HL-60/S4 treated with phorbol 12-myristate 13-acetate at 8.2 ng/mL for 4 days and 3 days (cell line): ENCODE measurements around the gene IMPG1.
"Not testable (repeated sequence)": the region's sequence is repeated elsewhere in the genome, so short reads cannot be mapped to it uniquely, and the experiment has no call there.

ENCODE experiments used
- in situ Hi-C: fragments of 300-500 bp; cut with MboI; formaldehyde crosslinking; loops from 2 replicates; pipeline ENCODE4 v1.15.0; 2022; ENCODE audit warnings: low sequenced_read_pairs

Gene IMPG1

GRCh38 chr6:75947935-75948334 is 124.5 kb downstream of the IMPG1 start:
- in situ Hi-C loops = no loop called here

- in situ Hi-C loops = no loop called here
Measured at GRCh38 chr6:75946146-75946831, 126.2 kb downstream of the IMPG1 start.

DNA sequence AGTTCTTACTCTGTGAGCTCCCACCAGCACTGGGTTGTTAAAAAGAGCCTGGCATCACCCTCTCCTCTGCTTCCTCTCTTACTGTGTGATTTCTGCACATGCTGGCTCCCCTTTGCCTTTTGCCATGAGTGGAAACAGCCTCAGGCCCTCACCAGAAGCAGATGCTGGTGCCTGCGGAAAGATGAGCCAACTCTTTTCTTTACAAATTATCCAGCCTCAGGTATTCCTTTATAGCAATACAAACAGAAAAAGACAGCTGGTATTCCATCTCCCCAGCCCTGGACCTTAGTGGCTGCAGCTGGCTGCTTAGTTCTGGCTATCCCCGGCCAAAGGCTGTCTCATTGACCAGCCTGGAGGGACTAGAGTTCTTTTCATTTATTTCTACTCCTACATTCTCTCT is 129.1 kb downstream of the IMPG1 start:
- in situ Hi-C loops = no loop called here

DNA sequence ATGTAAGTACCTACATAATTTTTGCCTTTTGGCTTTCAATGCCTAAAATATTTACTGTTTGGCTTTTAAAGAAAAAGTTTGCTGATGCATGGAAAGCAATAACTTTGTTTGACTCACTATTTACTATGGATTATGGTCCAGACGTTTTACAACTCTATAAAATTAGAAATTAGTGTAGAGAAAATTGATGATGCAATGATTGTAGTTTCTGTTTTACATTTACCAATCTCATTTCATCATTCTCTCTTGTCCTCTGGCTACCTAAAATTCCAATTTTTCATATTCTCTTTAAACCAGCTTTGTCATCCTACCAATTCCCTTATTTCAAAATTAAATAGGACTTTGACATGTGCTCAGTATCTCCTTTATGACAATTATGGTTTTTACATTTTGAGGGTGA is 131.0 kb downstream of the IMPG1 start:
- in situ Hi-C loops = no loop called here

DNA sequence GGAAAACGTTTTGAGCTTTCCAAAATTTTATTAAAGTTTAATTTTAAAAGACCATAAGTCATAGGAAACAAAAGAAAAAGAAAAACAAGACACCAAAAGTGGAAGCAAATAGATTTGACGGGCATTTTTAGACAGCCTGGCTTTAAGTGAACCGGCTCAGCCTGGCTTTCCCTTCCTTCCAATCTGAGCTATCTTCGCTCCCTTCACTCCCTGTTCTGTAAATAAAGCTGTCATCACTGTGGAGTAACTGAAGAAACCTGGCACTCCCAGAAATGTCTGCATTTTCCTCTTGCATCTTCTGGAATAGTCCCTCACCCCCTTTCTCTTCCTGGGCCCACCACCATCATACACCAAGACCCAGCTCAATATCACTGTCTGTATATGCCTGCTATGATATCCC is 131.9 kb downstream of the IMPG1 start:
- in situ Hi-C loops = no loop called here

- in situ Hi-C loops = no loop called here
Measured at GRCh38 chr6:75937846-75938245, 134.6 kb downstream of the IMPG1 start.

DNA sequence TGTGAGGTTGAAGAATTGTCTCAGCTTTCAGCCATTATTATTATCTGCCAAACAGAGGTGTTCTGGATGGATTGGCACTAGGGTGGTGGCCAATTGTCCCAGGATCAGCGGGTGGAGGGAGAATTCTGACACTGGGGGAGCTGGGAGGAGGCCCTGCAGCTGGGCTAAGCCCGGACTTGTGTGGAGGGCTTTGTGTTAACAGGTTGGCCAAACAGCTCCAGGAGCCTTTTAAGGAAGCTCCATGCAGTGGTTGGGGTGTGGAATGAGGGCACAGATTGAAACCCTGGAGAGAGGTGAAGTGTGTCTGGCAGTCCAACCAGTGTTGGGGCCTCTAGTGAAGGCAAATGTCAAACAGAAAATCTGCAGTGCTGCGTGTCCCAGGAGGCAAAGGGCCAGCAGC is 135.8 kb downstream of the IMPG1 start:
- in situ Hi-C loops = no loop called here

DNA sequence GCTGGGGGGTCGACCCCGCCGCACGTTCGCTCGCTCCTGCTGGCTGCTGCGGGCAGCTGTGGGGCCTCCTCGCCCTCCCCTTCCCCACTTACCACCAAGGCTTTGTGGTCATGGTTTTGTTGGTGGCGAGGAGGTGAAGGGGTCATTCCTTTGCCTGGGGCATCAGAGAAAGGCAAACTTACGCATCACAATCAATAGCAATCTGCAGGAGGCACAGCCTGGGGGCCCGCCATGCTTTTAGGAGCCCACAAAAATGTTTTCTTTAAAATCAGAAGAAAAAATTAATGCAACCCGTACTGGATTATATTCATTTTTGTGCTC is 137.0 kb downstream of the IMPG1 start:
- in situ Hi-C loops = no loop called here

DNA sequence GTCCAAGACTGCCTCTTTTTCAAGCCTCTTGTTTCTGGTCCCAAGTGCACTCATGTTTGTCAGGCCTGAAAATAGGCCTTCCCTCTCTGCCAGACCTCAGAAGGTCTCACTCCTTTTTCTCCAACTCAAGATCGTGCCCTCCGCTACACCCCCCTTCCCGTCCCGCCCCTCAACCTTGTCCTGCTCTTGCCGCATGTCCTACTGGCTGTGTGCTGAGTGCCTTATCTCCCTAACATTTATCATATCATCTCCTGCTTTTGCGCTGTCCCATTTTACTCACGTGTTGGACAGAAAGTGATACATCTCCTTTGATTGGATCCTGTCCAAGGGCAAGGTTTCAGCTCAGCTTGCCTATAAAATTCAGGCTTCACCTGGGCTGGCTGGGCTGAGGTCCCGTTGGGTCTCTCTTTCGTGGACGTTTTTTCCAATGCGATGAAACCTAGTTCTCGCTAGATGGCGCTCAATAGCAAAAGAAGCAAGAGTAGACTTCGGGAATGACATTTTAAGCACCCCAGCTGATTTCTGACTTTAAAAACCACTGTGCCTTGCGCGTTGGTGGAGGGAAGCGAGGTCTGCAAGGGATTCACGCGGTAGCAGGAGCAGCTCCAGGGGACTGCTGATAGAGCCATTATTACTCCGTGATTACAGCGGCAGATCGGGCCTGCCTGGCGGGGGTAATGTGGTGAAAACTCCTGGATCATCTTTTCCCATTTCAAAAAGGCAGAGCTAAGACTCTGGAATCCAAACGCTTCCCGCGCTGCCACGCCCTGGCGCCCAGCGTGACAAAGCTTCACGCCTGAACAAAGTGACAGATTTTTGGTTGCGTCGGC is 137.6 kb downstream of the IMPG1 start:
- in situ Hi-C loops = no loop called here

DNA sequence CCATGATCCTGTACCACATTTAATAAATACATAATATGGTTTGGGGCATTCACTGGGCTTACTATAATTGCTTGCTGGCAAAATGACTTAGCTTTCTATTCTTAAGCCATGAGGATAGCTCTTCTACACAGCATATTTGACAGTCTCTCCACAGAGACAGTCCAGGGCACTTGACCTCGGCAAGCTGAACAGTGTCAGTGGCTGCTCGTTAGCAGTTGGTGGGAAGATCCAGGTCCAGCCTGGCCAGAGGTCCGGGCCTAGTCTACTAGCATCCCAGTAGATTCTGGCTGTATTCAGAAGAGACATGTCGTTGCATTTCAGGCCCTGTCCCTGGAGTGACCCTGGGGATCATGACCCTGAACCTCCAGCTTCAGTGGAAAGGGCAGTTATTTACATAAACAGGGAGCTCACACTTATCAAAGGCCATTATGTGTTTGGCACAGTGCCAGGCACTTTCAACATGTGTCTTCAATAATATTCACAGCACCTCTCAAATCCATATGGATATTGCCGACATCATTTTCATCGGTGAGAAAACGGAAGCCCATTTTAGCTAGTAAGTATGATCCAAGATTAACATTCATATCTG is 139.0 kb downstream of the IMPG1 start:
- in situ Hi-C loops = no loop called here

DNA sequence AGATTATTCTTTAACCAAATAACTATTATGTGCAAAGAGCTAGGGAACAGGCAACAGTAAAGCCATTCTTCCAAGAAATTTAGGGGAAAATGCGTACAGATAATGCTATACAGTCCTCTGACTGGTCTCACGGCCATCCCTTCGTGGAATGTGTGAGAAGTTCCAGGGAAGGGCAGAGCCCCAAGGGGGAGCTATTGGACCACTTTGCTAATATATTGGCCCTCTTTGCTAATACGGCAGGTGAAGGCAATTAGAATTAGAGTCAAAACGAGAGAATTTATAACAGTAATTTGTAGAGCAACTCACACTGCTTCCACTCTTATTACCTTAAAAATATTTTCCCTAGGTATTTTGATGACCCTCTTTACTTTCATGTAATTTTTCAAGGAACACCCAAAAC is 140.4 kb downstream of the IMPG1 start:
- in situ Hi-C loops = no loop called here

GRCh38 chr6:75931011-75931680 is 141.3 kb downstream of the IMPG1 start:
- in situ Hi-C loops = no loop called here

DNA sequence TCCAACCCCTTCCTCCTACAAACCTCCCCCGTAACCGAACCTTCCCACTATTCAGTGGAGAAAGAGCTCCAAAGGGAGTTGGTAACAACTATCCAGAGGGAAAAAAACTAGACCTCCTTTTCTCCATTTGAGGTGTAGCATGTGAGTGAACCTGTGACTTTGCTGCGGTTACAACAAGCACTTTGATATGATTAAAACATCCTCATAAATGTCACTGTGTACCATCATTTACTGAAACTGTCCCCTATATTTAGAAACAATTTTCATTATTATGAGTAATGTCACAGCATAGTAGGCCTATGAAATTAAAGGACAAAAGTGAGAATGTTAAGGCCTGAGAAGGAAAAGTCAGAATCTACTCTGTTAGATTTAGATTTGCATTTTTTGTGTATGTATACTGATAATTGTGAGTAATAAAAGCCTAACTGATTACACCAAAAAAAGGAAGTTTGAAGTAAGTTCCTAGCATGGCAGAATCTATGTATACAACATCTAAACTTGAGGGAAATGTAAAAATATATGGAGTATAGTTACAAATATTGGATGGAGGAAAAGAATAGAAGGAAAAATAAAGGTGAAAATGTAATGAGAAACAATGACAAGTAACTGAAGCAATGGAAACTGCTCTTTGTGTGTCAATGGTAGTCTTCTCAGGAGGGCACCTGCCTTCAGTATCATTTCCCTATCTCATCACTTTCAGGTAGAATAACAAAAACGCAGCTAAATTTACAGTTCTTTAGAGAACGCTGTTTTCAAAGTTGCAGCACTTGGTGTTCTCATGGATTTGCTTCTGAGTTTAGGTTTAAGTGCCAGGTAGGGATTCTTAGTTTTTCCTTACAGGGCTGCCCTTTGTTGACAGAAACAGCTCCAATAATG is 145.9 kb downstream of the IMPG1 start:
- in situ Hi-C loops = no loop called here

GRCh38 chr6:75922226-75922625 is 150.2 kb downstream of the IMPG1 start:
- in situ Hi-C loops = no loop called here

DNA sequence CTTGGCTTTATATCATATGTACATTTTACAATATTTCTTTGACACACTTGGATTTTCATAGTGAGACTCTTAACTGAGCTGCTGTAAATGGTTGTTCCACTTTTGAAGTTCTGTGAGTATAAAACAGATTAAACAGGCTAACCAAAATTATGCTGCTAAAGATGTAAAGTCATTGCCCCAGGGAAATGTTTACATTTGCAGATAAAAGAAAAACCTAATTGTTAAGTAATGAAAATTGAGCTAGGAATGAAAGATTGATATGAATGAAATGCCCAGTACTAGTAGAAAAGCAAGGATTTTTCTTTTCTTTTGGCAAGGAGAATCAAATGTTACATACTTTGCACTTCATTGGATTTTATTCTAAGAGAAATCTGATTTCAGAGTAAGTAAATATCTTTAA is 159.4 kb downstream of the IMPG1 start:
- in situ Hi-C loops = no loop called here

GRCh38 chr6:75907444-75907843 is 165.0 kb downstream of the IMPG1 start:
- in situ Hi-C loops = no loop called here

DNA sequence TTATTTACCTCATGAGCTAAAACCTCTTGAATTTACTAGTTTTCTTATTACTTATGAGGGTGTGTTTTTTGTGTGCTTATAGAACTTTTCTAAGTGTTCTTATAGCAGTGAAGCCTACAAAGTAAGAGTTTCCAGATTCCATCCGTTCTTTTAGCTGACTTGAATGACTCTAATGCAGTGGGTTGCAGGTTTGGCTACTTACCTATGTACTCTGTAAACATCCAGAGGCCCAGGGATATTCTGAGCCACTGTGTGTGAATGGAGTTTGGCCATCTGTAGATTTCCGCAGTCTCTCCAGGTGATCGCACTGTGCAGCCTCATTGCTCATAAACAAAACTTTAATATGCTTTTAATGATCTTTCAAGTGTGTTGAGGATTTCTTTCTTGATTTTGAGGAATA is 165.6 kb downstream of the IMPG1 start:
- in situ Hi-C loops = no loop called here

DNA sequence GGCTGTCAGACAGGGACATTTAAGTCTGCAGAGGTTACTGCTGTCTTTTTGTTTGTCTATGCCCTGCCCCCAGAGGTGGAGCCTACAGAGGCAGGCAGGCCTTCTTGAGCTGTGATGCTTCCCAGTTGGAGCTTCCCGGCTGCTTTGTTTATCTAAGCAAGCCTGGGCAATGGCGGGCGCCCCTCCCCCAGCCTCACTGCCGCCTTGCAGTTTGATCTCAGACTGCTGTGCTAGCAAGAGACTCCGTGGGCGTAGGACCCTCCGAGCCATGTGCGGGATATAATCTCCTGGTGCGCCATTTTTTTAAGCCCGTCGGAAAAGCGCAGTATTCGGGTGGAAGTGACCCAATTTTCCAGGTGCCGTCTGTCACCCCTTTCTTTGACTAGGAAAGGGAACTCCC is 167.3 kb downstream of the IMPG1 start:
- in situ Hi-C loops = not testable (repeated sequence)

- in situ Hi-C loops = not testable (repeated sequence)
Measured at GRCh38 chr6:75900216-75900615, 172.2 kb downstream of the IMPG1 start.

- in situ Hi-C loops = no loop called here
Measured at GRCh38 chr6:75896526-75896925, 175.9 kb downstream of the IMPG1 start.

DNA sequence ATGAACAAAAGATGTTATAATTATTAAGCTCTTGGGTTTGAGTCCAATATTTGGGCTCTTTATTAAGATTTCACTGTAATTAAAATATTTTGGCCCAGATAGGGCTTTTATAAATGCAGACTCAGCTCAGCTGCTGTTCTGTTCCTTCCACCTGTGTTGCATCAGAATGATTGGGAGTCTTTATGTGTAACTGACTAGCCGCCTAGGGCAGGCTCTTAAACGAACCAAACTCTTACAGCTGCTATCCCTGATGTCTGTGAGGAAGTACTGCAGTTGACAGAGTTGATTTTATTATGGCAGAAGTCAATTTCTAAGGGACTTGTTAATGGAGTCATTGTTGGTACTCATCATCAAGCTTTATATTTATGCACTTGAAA is 178.7 kb downstream of the IMPG1 start:
- in situ Hi-C loops = no loop called here
